Liver (tissue), 3 donors: ENCODE results near the gene TNFRSF25.

Experiments used
- ATF3 ChIP-seq: IDR thresholded peaks from 2 replicates; pipeline ENCODE4 v1.6.1; 2016; ENCODE audit warnings: antibody characterized with exemption
- CTCF ChIP-seq: fragments of 150-350 bp; IDR thresholded peaks from 2 replicates; pipeline ENCODE4 v1.5.1; 2017; ENCODE audit warnings: improper control_type of control experiment, low read depth, low read length; ENCODE audit not compliant: missing input control
- FOXA2 ChIP-seq: IDR thresholded peaks from 2 replicates; pipeline ENCODE4 v1.6.1; 2016; ENCODE audit warnings: antibody characterized with exemption
- GABPA ChIP-seq, 2 donors: IDR thresholded peaks in 1 of 2; conservative IDR thresholded peaks in 1 of 2; 2 replicates each; pipeline ENCODE4 v1.6.1; 2016; ENCODE audit warnings: antibody characterized with exemption in 2 of 2, mild to moderate bottlenecking in 1 of 2, moderate library complexity in 1 of 2
- HNF4A ChIP-seq, 2 donors: conservative IDR thresholded peaks; 2 replicates each; pipeline ENCODE4 v1.6.1; 2016; ENCODE audit warnings: antibody characterized with exemption in 2 of 2, mild to moderate bottlenecking in 2 of 2
- JUND ChIP-seq, 2 donors: IDR thresholded peaks; 2 replicates each; pipeline ENCODE4 v1.6.1; 2016; ENCODE audit warnings: antibody characterized with exemption in 2 of 2
- MAX ChIP-seq: IDR thresholded peaks from 2 replicates; pipeline ENCODE4 v1.6.1; 2016; ENCODE audit warnings: antibody characterized with exemption
- NR2F2 ChIP-seq: IDR thresholded peaks from 2 replicates; pipeline ENCODE4 v1.6.1; 2016; ENCODE audit warnings: antibody characterized with exemption
- RAD21 ChIP-seq, 2 donors: IDR thresholded peaks; 2 replicates each; pipeline ENCODE4 v1.6.1; 2016; ENCODE audit warnings: antibody characterized with exemption in 2 of 2, mild to moderate bottlenecking in 2 of 2
- YY1 ChIP-seq: IDR thresholded peaks from 2 replicates; pipeline ENCODE4 v1.6.1; 2016; ENCODE audit warnings: antibody characterized with exemption, mild to moderate bottlenecking
- donor health status: healthy.
- donor health status: healthy.

DNA sequence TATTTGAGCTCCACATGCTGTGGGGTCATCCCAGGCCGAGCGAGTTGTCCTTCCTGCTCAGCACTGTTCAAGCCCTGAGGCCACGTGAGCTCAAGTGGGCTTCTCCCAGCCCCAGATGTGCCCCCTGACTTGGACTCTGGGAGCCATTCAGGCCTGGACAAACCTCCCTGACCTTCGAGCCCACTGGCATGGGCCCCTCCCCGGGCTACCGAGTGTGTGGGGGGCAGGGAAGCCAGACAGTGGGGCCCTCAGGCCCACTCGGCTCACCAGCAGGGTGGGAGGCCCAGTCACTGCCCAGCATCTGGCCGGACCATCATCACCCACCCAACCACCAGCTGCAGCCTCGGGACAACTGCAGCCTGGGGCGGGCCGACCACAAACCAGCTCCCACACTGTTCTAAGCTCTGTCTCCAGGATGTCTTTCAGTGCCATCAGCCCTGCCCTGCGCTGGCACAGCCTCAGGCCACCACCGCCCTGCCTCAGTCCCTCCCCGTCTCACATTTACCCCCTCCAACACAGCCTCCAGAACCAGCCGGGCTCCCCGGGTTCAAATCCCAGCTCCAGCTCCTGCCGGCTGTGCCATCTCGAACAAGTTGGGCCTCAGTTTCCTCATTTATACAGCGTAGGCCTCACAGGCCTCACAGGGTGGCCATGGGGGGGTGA, 46.4 kb upstream of the TNFRSF25 start:
- TF ChIP-seq GABPA (IDR thresholded peaks at IDR 0.05 in 1 of 2, conservative IDR thresholded peaks at IDR 0.05 in 1 of 2) (no peak), CTCF (no peak), FOXA2 (no peak), HNF4A (conservative IDR thresholded peaks at IDR 0.05) (no peak), MAX (no peak), NR2F2 (no peak), RAD21 (IDR thresholded peaks at IDR 0.05) (no peak), YY1 (no peak), ATF3 (no peak), JUND (IDR thresholded peaks at IDR 0.05) (no peak)
